COLO668 (cell line): ENCODE results near the gene TLE3.
A peak's percentile ranks its signal among the peaks of the same experiment; 100 is the strongest.

Experiments used
- DNase-seq: peaks from one replicate; lab custom pipeline; 2025; ENCODE audit not compliant: unreplicated experiment; lab: John Stamatoyannopoulos, UW

TLE3 gene

GRCh38 chr15:70086636-70087035 is 11.1 kb downstream of the TLE3 start:
- no peak for DNase-seq

GRCh38 chr15:70084461-70084860 is 13.3 kb downstream of the TLE3 start:
- DNase-seq, result no peak

- no peak for DNase-seq
These were observed 13.8 kb downstream of the TLE3 start for GRCh38 chr15:70083946-70084345.

GRCh38 chr15:70083418-70083817 is 14.3 kb downstream of the TLE3 start:
- DNase-seq, result no peak

GRCh38 chr15:70082281-70082900 is 15.3 kb downstream of the TLE3 start:
- DNase-seq, result no peak

GRCh38 chr15:70081612-70082011 is 16.1 kb downstream of the TLE3 start:
- no peak for DNase-seq

- no peak for DNase-seq
These were observed 17.4 kb downstream of the TLE3 start for GRCh38 chr15:70080347-70080746.

- DNase-seq, result no peak
These were observed 17.8 kb downstream of the TLE3 start for GRCh38 chr15:70079888-70080287.

- DNase-seq, result peak; percentile 24
These were observed 18.9 kb downstream of the TLE3 start for GRCh38 chr15:70078578-70079417.

- no peak for DNase-seq
These were observed 20.2 kb downstream of the TLE3 start for GRCh38 chr15:70077188-70078147.

- no peak for DNase-seq
These were observed 23.3 kb downstream of the TLE3 start for GRCh38 chr15:70074380-70074779.

GRCh38 chr15:70072479-70072878 is 25.2 kb downstream of the TLE3 start:
- no peak for DNase-seq

- no peak for DNase-seq
These were observed 25.9 kb downstream of the TLE3 start for GRCh38 chr15:70071799-70072198.

GRCh38 chr15:70069716-70070115 is 28.0 kb downstream of the TLE3 start:
- DNase-seq, result no peak

- peak; percentile 26 for DNase-seq
These were observed 28.7 kb downstream of the TLE3 start for GRCh38 chr15:70068783-70069565.

- no peak for DNase-seq
These were observed 30.0 kb downstream of the TLE3 start for GRCh38 chr15:70067681-70068080.

GRCh38 chr15:70067011-70067410 is 30.7 kb downstream of the TLE3 start:
- no peak for DNase-seq

- DNase-seq, result no peak
These were observed 31.3 kb downstream of the TLE3 start for GRCh38 chr15:70066447-70066846.

- no peak for DNase-seq
These were observed 31.7 kb downstream of the TLE3 start for GRCh38 chr15:70066004-70066403.

GRCh38 chr15:70065006-70065722 is 32.6 kb downstream of the TLE3 start:
- no peak for DNase-seq
